ENCODE results near the gene COL27A1.
A peak's percentile ranks its signal among the peaks of the same experiment; 100 is the strongest.
"Not testable (repeated sequence)": the region's sequence is repeated elsewhere in the genome, so short reads cannot be mapped to it uniquely, and the experiment has no call there.

The COL27A1 gene

GRCh38 chr9:114185570-114186490 is 30.5 kb downstream of the COL27A1 start:
- no peak for DNase-seq

GRCh38 chr9:114186605-114187289 is 31.4 kb downstream of the COL27A1 start:
- DNase-seq = no peak

GRCh38 chr9:114187827-114188226 is 32.5 kb downstream of the COL27A1 start:
- no peak for DNase-seq

- DNase-seq = no peak
Observed at GRCh38 chr9:114189823-114190562, 34.7 kb downstream of the COL27A1 start.

- no peak for DNase-seq
Observed at GRCh38 chr9:114190563-114190905, 35.2 kb downstream of the COL27A1 start.

GRCh38 chr9:114191402-114191801 is 36.1 kb downstream of the COL27A1 start:
- not testable (repeated sequence) for DNase-seq

GRCh38 chr9:114192539-114192938 is 37.2 kb downstream of the COL27A1 start:
- no peak for DNase-seq

- no peak for DNase-seq
Observed at GRCh38 chr9:114193090-114193489, 37.8 kb downstream of the COL27A1 start.

- no peak for DNase-seq
Observed at GRCh38 chr9:114196117-114196516, 40.8 kb downstream of the COL27A1 start.

- no peak for DNase-seq
Observed at GRCh38 chr9:114196979-114197622, 41.8 kb downstream of the COL27A1 start.

GRCh38 chr9:114198249-114199040 is 43.1 kb downstream of the COL27A1 start:
- DNase-seq = no peak

- no peak for DNase-seq
Observed at GRCh38 chr9:114200721-114201300, 45.5 kb downstream of the COL27A1 start.

- DNase-seq = peak; percentile 8
Observed at GRCh38 chr9:114202396-114202795, 47.1 kb downstream of the COL27A1 start.

GRCh38 chr9:114202849-114203248 is 47.5 kb downstream of the COL27A1 start:
- no peak for DNase-seq

GRCh38 chr9:114203410-114204140 is 48.2 kb downstream of the COL27A1 start:
- DNase-seq = no peak

- DNase-seq = no peak
Observed at GRCh38 chr9:114204265-114204664, 48.9 kb downstream of the COL27A1 start.

- no peak for DNase-seq
Observed at GRCh38 chr9:114205171-114206015, 50.1 kb downstream of the COL27A1 start.

- DNase-seq = no peak
Observed at GRCh38 chr9:114206221-114206789, 51.0 kb downstream of the COL27A1 start.

GRCh38 chr9:114207034-114207810 is 51.9 kb downstream of the COL27A1 start:
- DNase-seq = no peak
